Epithelial cell of proximal tubule (primary cell): Measurements from ENCODE around the gene UNC119B. TPM values are rescaled to one million over a fixed set of nuclear protein-coding genes. Genes with fewer than 3 reads are reported as not detected.

Source experiments
- DNase-seq: peaks from one replicate; pipeline ENCODE4 v3.0.0-alpha.2; 2011; ENCODE audit warnings: low read depth
- H3K4me3 ChIP-seq: 2 replicates; pipeline ENCODE4 v1.5.1; 2011; ENCODE audit warnings: low read depth, mild to moderate bottlenecking, low read length
- total RNA-seq: library from RNA; depleted of rRNA; stranded (reverse); fragments of >200 nt; gene quantifications from 2 replicates; pipeline ENCODE4 v1.2.3, GENCODE V29; 2015
- TF ChIP-seq, protein P1 (sequence below): conservative IDR thresholded peaks from 2 replicates; pipeline ENCODE4 v1.5.1; 2012; ENCODE audit warnings: low read depth, mild to moderate bottlenecking, low read length

UNC119B gene
- total RNA-seq, 1 donor from 2014 or later: 14.9 TPM

DNA sequence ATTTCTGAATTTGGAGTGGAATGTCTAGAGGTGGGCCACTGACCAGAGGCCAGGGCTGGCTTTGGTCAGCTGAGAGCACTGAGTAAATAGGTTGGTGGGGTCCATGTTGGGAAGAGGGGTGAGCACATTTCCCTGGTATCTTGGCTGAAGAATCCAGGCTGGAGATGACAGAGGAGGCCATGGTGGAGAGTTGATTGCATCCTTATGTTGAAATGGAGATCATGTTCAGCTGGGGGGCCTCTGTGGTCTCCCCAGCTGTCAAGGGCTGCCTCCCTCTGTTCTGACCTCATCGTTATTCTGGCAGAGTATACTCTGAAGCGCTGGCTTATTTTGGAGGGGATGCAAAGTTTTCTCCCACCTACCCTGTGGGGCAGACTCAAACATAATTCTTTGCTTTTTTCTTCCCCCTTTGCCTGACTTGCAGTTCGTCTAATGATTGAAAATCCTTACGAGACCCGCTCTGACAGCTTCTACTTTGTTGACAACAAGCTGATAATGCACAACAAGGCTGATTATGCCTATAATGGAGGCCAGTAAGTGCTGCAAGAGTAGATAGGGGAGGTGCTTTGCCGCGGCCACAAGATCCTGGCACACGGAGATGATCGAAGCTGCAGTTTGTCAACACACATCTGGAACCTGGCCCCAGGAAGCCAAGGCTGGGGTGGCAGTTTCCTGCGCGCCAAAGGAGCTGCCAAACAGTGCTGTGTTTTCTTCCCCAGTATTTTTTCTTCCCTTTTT lies 9.4 kb downstream of the UNC119B start:
- TF ChIP-seq, protein P1, sequence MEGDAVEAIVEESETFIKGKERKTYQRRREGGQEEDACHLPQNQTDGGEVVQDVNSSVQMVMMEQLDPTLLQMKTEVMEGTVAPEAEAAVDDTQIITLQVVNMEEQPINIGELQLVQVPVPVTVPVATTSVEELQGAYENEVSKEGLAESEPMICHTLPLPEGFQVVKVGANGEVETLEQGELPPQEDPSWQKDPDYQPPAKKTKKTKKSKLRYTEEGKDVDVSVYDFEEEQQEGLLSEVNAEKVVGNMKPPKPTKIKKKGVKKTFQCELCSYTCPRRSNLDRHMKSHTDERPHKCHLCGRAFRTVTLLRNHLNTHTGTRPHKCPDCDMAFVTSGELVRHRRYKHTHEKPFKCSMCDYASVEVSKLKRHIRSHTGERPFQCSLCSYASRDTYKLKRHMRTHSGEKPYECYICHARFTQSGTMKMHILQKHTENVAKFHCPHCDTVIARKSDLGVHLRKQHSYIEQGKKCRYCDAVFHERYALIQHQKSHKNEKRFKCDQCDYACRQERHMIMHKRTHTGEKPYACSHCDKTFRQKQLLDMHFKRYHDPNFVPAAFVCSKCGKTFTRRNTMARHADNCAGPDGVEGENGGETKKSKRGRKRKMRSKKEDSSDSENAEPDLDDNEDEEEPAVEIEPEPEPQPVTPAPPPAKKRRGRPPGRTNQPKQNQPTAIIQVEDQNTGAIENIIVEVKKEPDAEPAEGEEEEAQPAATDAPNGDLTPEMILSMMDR: no peak
- H3K4me3 ChIP-seq: no peak overlapping the region
- no peak for DNase-seq

DNA sequence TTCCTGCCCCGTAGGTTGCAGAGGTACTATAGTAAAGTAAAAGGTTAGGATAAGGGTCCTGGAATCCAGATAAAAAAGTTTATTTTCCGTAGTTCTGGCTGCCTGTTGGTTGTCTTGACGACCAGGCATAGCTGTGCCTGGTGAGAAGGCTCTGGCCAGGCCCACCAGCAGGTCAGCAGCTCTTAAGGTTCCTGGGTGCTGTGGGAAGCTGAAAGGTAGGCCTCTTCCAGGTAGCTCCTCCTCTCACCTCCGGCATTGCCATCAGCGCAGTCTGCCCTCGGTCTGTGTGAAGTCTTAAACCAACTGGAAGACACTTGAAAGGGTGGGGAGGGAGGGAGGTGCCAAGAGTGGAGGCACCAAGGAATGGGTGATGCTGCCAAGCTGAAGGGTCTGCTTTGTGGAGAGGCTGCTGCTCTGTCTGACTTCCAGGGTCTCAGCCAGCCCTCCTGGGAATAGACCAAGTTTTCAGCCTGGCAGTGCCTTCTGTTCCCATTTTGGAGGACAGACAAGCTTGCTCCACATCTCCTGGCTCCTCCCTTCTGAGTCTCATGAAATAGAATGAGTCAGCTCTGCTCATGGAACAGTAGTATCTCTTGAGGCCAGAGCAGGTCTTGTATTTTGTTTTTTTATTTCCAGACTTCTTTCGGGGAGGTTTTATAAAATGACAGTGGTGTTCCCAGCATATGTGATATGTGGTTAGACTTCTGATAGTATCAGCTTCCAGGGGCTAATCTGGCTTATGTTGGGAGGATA lies 10.2 kb downstream of the UNC119B start:
- no peak for DNase-seq

DNA sequence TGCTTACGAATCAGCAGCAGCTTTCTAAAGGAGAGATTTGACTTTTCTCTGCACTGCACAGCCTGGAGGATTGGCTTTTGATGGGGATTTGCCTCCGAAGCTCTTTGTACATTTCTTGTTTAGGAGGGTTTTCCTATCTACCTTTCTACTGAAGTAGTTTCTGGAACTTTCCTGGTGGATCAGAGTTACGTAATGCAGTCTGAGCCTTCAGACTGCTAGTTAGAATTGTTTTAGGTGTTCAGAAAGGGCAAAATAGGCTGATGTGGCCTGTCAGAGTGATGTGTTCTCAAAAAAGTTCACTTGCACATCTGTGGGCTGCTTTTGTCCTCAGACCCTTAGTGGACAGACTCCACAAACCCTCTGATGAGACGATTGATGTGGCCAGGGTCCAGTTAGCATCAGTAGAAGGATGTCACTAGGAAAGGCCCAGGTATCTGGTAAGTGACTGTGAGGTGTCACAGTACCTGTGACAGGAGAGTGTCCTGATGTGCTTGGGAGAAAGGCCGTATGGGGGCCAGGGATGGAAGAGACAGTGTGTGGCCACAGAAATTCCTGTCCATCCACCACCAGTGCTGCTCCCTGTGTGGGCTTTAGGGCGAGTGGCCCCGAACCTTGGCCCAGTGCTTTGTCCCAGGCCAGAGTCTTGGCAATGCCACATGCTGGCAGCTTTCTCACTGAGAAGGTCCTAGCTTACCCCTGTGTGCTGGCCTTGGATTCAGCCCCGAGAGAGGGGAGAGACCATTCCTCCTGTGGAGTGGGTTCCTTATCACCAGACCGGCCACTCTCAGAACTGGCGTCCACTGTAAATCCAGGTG lies 10.9 kb downstream of the UNC119B start:
- no peak for DNase-seq
- TF ChIP-seq, protein P1: no peak
- no peak overlapping the region for H3K4me3 ChIP-seq

More for the DNA sequence above, 10.2 kb downstream of the UNC119B start:
- TF ChIP-seq, protein P1: no peak
- no peak overlapping the region for H3K4me3 ChIP-seq

DNA sequence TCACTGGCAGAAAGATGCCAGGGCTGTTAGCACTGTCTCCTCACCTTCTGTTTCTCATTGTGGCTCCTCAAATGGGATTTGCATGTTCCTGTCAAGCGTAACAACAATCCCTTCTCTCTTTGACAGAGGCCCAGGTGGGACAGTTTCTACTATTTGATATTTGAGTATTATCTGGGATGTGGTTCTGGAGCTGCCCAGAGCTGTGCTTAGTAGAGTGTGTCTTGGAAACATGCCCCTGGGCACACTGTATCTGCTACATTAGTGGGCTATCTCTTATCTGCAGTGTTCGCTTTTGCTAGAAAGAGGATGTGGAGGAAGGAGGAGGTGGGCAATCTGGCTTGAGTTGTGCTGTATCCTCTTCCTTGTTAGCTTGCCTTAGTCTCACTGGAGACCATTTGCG lies 11.6 kb downstream of the UNC119B start:
- no peak for DNase-seq
- H3K4me3 ChIP-seq: no peak overlapping the region
- TF ChIP-seq, protein P1: no peak

DNA sequence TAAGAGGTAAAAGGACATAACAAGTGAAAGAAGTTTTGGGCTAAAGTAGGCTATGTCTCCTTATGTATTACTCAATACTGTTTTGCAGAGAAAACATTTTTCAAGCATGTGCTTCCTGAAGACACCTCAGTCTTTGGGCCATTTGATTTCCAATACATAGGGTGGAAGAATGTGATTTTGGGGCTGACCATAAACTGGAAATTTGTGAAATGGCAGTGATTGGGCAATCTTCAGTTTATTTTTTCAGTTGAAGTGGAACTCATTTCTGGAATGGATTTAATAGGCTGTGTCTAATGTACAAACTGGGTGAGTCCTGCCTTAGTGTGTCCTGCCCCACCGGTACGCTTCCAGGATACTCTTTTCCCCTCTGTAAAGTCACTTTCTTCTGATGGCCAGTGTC lies 12.5 kb downstream of the UNC119B start:
- no peak overlapping the region for H3K4me3 ChIP-seq
- TF ChIP-seq, protein P1: no peak
- no peak for DNase-seq

DNA sequence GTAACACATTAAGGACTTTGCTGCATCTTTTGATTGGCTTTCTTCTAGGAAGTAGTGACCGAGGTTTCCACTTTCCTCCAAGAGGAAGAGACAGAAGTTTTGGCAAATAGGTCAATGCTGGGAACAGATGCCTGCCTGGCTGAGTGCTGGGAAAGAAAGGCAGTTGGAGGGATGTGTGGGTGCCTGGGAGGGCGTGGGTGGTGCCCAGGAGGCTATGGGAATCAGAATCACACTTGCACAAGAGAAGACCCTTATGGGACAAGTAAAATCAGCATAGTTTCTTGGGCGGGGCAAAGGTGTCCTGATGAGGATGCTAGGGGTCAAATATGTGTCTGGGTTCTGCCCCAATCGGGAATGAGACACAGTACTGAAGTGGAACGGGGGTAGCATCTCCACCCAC lies 14.5 kb downstream of the UNC119B start:
- TF ChIP-seq, protein P1: no peak
- H3K4me3 ChIP-seq: no peak overlapping the region

More for the DNA sequence above, 14.5 kb downstream of the UNC119B start:
- no peak for DNase-seq
